ENCODE data around the gene NDUFB8.

NDUFB8 gene

DNA sequence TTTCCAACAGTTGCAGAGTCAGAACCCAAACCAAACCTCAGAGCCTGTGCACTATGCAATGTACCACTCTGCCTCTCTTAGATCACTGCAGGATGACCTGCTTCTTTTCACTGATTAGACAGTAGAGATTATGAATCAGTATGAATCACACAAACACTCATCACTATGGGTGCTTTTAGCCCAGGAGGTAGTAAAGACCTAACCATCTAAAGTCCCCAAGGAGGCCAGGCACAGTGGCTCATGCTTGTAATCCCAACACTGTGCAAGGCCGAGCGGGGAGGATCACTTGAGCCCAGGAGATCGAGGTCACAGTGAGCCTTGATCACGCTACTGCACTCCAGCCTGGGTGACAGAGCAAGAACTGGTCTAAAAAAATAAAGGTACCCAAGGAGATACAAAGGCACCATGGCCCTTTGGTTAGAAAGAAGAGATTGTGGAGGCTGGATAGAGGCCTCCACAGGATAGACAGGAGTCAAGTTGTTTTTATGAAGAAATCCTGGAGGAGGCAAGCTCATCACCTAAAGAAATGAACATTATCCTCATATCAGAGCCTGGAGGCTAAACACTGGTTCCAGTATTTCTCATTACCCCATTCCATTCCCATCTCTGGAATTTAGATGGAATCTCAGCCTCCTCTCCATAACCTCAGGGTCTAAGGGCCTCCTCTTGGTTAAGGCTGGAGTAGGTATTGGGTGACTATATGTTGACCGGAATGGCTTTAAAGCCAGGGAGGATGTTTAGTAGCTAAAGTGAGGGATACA, 22.9 kb downstream of the NDUFB8 start:
- no peak for DNase-seq (ENCODE audit: low read depth)

DNA sequence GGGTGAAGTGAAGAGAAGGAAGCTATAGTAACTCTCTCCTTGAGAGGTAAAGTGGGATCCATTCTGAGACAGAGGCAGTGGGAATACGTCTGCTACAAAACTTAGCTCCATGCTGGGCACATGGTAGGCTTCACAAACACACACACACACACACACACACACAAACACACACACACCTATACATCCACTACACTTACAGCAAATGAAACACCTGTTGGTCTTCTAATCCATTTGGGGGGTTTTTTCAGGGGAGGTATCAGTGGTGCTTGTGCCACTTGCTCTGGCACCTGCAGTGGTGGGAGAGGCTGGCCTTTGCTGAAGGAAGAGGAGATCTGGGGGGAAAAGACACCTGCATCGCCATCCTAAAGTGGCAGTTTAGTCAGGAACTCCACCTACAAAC, 24.5 kb downstream of the NDUFB8 start:
- no peak for DNase-seq (ENCODE audit: low read depth)

DNA sequence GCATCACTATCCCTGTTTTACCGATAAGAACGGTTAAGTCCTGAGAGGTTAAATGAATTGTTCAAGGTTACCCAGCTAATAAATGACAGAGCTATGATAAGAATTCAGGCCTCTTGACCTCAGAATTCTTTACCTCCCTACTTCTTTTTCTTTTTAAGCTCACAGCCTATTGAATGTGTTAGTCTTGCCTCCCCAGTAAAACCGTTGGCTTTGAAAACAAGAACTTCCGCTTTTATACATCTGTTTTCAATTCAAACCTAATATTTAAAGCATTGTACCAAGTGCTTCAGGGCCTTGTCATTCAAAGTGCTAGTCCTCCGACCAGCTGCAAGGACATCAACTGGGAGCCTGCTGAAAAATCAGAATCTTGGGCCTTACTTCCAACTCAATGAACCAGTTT, 25.6 kb downstream of the NDUFB8 start:
- no peak for DNase-seq (ENCODE audit: low read depth)

DNA sequence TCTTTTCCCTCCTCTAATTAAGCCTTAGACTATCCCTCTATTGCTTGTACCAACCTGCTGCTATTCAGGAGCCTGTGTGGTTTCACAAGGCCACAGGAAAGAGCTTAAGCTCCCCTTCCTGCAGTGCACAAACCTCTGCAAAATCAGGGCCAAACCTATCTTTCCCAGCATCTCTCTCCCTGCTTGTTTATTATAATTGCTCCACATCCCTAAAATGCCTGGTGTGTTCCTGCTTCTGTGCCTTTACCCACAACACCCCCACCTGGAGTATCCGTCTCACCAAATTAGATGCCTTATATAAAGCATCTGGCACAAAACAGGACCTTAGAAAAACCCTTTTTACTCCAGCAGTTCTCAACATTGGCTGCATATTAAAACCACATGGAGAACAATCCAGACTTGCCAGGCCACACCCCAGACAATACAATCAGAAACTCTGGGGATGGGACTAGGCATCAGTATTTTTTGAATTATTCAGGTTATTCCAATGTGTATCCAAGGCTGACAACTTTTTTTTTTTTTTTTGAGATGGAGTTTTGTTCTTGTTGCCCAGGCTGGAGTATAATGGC, 26.7 kb downstream of the NDUFB8 start:
- no peak for DNase-seq (ENCODE audit: low read depth)

DNA sequence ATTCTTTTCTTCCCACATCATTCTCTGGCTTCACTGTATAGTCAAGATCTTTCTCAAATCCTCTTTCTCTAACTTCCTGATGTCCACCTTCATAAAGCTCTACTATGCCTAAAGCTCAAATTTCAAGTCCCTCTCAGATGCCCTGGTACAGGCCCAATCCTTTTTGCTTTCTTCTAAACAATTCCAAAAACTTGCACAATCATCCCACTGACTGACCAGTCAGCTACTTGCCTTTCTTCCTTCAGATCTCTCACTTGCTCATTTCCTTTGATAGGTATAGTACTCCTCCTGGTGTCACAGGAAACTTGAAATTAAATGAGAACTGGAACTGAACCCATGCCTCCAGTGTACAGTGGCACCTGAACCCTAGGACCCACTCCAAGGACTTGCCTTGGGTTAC, 28.2 kb downstream of the NDUFB8 start:
- DNase-seq (ENCODE audit: low read depth): no peak

DNA sequence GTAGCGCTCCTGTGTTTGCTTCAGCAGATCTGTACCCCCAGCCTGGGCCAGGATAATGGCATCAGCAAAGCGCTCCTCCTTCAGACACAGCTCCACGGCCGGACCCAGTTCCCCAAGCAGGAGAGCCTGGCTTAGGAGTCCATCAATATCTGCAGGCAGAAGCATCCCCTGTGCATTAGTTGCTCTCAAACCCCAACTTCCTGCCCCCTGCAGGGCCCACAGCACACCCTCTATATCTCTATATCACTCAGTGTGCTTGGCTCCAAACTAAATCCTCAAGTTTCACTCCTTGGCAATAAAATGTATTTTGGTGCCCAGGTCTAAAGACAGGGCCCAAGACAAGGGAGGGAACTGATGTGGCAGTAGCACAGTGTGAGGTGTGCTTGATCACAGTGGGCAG, 31.6 kb downstream of the NDUFB8 start:
- no peak for DNase-seq (ENCODE audit: low read depth)

DNA sequence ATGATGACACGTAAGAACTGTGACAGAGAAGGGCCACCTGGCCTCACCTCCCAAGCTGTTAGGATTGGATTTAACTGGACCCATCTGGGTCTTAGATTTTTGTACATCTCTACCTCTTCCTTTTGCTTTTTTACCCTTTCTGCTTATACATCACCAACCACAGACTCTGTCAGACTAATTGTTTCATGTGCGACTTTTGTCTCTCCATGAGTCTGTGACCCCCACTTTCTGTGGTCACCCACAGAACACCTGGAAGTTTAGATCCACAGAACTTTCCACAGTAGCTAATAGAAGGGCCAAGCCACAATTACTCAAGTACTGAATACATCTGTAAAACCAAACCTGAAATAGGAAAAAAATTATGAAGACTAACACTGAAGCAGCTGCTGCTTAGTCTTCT, 33.1 kb downstream of the NDUFB8 start:
- no peak for DNase-seq (ENCODE audit: low read depth)

DNA sequence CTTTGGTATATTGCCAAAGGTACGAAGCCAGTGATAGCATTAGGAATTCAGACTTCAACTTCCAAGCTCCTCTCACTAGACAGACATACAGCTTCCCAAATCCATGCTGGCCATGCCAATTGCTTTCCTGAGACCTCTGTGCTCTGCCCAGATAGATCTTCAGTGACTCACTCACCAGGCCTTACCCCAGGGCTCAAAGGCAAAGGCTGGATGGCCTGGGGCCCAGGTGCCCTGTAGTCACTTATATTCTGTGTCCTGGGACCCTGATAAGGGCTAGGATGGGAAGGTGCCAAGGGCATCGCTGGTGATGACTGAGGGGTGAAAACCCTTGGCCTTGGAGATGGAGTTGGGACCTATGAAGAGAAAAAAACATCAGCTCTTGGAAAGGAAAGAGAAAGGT, 39.1 kb downstream of the NDUFB8 start:
- no peak for DNase-seq (ENCODE audit: low read depth)

DNA sequence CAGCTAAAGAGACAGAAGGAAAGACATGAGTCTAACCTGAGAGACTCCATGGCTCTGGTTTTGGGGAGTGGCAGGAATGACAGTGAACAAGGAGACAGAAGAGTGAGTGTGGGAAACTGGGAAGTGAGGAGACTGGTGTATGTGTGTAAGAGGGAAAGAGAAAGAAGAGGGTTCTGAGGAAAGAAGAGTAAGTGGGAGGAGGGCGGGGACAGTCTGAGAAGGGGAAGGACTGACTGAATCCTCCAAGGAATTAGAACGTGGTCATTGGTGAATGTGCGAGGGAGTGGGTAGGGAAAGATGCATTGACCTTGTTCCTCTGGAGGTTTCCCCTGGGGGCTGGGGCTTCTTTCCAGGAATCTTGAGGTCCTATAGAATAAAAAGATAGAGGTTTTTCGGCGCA, 40.3 kb downstream of the NDUFB8 start:
- no peak for DNase-seq (ENCODE audit: low read depth)

DNA sequence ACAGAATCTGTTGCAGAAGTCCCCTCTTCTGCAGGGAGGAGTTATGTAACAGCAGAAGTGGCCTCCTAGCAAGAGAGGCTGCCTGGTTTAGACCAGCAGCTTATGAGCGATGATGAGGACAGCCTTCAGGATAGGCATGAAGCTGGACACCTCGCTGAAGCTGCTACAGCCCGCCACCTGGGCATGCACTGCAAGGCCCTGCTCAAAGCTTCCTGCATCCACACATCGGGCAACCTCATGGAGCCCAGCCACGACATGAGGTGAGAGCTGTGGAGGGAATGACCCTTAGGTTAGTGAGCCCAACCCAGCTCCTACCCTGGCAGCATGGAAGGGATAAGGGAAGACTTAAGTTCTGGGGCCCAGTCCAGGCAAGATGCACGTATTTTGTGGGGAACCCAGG, 42.1 kb downstream of the NDUFB8 start:
- DNase-seq (ENCODE audit: low read depth): no peak

DNA sequence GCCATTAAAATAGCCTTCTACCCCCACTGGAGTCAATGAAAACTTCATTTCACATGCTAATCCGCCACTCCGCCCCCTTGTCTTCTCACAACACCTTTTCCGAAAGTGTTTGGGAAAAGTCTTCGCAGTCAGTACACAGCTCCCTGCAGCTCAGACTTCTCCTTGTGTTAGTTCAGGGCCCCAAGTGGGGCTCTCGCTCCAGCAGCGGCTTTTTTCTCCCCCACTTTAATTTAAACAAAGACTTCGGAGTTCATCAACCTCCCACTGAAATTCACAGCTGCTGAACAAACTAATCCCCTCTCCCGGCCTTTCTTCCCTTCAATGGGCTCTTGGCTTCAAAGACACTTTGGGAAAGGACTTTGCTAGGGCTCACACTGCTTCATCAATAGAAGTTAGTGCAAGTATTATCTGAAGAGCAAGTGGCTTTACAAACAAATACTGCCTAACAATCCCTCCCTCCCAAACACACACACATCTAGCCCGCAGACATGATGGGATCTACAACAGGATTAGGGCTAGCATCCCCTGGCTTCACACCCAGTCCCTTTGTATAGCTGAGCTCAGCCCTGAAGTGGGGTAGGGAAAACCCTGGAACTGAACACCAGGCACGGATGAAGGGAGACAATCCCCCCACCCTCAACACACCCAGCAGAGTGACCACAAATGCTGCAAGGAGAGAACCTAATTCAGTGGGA, 43.7 kb downstream of the NDUFB8 start:
- no peak for DNase-seq (ENCODE audit: low read depth)

DNA sequence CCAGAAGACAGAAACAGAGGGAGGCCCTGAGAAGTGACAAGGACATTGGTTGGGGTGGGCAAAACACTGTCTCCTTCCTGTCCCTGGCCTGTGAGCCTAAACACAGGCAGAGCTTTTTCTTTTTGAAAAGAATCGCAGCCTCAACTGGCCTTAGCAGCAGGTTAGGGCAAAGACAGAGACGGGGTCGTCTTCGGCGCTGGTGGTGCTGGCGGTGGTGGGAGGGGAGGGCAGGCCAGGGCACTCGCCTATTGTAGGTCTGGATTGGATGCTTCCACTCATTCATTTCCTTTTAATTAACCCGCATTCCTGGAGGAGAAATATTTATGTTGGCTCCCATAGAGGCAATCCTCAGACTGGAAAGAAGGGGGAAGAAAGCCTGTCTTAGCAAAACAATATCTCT, 44.3 kb downstream of the NDUFB8 start:
- no peak for DNase-seq (ENCODE audit: low read depth)

DNA sequence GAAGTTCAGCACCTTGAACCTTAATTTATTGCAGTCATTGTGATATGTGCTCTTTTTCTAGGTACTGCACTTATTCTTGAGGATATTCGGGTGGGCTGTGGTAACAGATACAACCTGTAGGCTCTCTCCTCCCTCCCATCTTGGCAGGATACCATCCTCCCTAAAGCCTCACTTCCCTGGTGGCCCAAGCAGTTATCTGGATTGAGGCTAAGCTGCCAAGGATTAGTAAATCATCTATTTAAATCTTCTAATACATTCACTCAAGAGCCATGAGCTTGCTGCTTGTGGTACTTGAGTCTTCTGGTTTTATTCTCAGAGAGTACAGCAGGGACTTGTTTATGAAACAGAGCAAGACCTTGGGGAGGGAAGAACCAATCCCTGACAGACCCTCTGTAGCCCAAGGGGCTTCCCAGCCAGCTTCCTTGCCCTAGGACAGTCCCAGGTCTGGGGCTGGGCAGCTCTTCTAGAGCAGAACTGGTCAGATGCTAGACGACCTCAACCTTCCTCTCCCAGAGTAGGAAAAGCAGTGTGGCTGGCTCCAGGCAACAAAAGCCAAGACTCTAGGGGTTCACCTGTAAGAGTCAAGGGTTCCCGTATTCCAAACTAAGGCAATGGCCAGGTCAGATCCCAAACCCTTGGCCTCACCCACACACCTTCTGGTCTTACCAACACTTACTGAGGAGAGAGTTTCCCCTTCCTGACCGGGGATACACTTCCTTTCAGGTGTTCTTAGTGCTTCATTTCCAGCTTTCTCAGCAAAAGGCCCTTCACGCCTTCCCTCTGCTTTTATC, 45.6 kb downstream of the NDUFB8 start:
- no peak for DNase-seq (ENCODE audit: low read depth)

DNA sequence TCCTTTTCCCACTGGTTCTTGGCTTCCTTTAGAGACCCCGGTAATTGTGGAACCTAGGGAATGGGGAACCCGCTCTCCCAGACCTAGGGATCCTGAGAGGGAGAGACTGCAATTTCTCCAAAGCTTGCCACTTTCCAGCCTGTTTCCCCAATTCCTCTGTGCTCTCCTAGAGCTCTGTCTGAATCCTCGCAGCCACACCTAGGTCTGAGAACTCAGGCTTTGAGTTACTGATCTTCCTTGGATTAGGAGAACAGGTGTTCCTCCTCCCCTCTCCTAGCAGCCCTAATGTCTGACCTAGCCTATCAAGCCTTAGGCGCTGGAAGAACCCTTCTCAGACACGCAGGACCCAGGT, 46.9 kb downstream of the NDUFB8 start:
- DNase-seq (ENCODE audit: low read depth): no peak

DNA sequence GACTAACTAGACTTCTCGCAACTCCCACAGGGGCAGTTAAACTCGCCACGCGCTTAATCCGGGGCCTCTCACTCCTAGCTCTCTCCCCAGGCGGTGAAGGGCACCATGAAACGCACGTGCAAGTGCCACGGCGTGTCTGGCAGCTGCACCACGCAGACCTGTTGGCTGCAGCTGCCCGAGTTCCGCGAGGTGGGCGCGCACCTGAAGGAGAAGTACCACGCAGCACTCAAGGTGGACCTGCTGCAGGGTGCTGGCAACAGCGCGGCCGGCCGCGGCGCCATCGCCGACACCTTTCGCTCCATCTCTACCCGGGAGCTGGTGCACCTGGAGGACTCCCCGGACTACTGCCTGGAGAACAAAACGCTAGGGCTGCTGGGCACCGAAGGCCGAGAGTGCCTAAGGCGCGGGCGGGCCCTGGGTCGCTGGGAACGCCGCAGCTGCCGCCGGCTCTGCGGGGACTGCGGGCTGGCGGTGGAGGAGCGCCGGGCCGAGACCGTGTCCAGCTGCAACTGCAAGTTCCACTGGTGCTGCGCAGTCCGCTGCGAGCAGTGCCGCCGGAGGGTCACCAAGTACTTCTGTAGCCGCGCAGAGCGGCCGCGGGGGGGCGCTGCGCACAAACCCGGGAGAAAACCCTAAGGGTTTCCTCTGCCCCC, 47.4 kb downstream of the NDUFB8 start:
- peak; percentile 19 for DNase-seq (ENCODE audit: low read depth)

DNA sequence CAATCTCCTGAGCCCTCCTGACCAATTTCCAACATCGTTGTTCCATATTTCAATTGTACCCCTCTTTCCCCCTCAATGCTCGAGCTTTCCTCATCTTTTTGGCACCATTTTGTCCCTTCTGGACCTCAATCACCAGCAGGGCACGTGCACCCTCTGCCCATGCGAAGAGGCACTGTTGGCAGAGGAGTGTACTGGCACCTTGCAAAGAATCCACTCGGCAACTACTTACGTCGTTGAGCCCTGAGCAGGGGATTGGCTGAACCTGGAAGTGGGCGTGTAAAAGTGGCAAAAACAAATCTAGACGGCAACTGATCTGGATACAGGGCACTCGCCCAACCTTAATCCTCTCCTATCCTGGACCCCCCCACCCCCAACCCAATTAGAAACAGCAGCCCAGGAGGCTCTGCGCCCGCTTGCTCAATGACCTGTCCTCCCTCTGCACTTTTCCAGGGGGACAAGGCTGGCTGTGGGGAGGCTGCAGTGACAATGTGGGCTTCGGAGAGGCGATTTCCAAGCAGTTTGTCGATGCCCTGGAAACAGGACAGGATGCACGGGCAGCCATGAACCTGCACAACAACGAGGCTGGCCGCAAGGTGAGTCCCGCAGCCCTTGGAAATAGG, 48.1 kb downstream of the NDUFB8 start:
- DNase-seq (ENCODE audit: low read depth): peak; percentile 74

DNA sequence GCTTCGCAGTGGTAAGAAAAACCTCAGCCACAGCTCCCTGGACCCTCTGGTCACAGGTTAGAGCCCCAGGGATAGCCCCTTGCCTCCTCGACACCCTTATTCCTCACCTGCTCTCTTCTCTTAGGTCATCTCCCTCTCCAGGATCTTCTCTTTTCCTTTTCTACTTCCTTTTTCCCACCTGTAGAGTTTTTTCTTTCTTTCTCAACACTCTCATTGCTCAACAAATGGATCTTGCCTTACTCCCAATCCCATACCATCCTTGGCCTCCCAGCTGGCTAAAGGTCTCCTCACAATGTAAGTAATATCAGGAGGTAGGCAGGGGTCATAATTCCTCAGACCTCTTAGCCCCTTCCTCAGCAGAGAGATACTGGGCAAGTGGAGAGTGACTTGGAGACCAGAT, 49.7 kb downstream of the NDUFB8 start:
- DNase-seq (ENCODE audit: low read depth): no peak

DNA sequence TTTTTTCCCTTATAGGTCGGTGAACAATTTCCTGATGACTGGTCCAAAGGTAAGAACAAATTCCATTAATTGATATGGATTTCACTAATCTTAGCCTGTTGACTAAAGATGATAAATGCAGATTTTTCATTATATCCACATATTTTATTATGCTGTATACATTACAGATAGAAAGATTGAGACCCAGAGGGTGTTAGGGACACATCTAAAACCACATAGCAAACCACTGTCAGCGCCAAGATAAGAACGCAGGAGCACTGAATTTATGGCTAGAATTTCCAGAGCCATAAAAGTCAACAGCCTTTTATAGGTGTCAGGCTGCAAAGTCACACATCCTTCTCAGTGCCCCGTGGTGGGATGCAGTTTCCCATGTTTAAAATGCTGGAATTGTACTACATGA, 50.6 kb downstream of the NDUFB8 start:
- no peak for DNase-seq (ENCODE audit: low read depth)

DNA sequence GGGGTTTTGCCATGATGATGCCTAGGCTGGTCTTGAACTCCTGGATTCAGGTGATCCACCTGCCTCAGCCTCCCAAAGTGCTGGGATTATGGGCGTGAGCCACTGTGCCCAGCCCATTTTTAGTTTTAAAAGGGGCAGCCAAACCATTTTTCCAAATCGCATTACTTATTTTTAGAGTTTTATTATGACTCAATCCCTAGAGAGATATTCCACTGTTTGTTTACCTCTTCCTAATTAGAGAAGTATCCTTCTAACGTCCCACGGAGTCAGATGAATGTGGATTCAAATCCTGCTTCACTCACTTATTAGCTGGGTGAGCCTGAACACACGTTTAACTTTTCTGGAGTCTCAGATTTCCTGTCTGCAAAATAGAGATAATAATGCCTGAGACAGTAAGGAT, 51.7 kb downstream of the NDUFB8 start:
- DNase-seq (ENCODE audit: low read depth): no peak

Data from T-helper 22 cell (primary cell).